Measurements from ENCODE around the gene HYAL3. TPM values are rescaled to one million over a fixed set of nuclear protein-coding genes. Genes with fewer than 3 reads are reported as not detected.

Gene HYAL3
- total and polyA plus RNA-seq, 2 of the 13 experiments (the other 11 are each of a cell fraction or from before 2014, with no cell fraction given) = 5.5 to 10.4 TPM

- TF ChIP-seq MNT (IDR thresholded peaks at IDR 0.05) (peak; percentile 50; the same call in 1 of the 2 replicates), IKZF1 (IDR thresholded peaks at IDR 0.05) (no peak), RBM39 (IDR thresholded peaks at IDR 0.05; ENCODE audit: low read depth, low read length, poor library complexity, severe bottlenecking) (no peak), HNF4A (CRISPR knock-in tag; IDR thresholded peaks at IDR 0.05) (no peak), KLF16 (CRISPR knock-in tag; IDR thresholded peaks at IDR 0.05) (0 out of 4 replicates have a peak, but pooled peaks of 1 of the 2 experiments have one; percentile 33), NFIC (IDR thresholded peaks at IDR 0.05; ENCODE audit: low read length) (no peak), ZNF160 (CRISPR knock-in tag; IDR thresholded peaks at IDR 0.05) (no peak), RXRB (CRISPR knock-in tag; IDR thresholded peaks at IDR 0.05; ENCODE audit: borderline replicate concordance) (no peak), ZNF703 (CRISPR knock-in tag; IDR thresholded peaks at IDR 0.05; ENCODE audit: borderline replicate concordance) (no peak; the same call in 1 of the 2 replicates), ELF4 (CRISPR knock-in tag; IDR thresholded peaks at IDR 0.05; ENCODE audit: borderline replicate concordance) (no peak), RAD21 (CRISPR knock-in tag; IDR thresholded peaks at IDR 0.05) (peak; percentile 44; the same call in 1 of the 2 replicates), PCBP1 (IDR thresholded peaks at IDR 0.05; ENCODE audit: borderline replicate concordance, low read depth, low read length) (no peak), MLXIP (CRISPR knock-in tag; IDR thresholded peaks at IDR 0.05; ENCODE audit: borderline replicate concordance) (0 out of 2 replicates have a peak, but pooled peaks have one; percentile 4), NR2F2 (IDR thresholded peaks at IDR 0.05; ENCODE audit: borderline replicate concordance, low read depth) (no peak), ZNF646 (CRISPR knock-in tag; IDR thresholded peaks at IDR 0.05) (no peak), ARNTL (CRISPR knock-in tag; IDR thresholded peaks at IDR 0.05) (peak; percentile 51), RFX5 (IDR thresholded peaks at IDR 0.05; ENCODE audit: low read depth, low read length) (no peak), TBX3 (IDR thresholded peaks at IDR 0.05; ENCODE audit: borderline replicate concordance) (no peak), CBX2 (IDR thresholded peaks at IDR 0.05; ENCODE audit: low read depth, low read length) (no peak), CBX2 (CRISPR knock-in tag; IDR thresholded peaks at IDR 0.05; ENCODE audit: low read depth) (no peak)
These were observed 21.7 kb upstream of the HYAL3 start (continued) for GRCh38 chr3:50320853-50321335.
